HTR-8/SVneo (cell line): ENCODE measurements around the gene COL7A1.

Experiments used
- DNase-seq: peaks from one replicate; pipeline ENCODE4 v3.0.0; 2011; ENCODE audit warnings: low spot score, mixed read lengths; ENCODE audit not compliant: insufficient read length
- FAIRE-seq: peaks from 2 replicates; lab custom pipeline; 2011; peaks lifted over from hg19 to GRCh38; lab: Jason Lieb, UNC

The COL7A1 gene

GRCh38 chr3:48619541-48620524 is 24.7 kb upstream of the COL7A1 start:
- no peak for DNase-seq
- FAIRE-seq, result peak; percentile 23

- FAIRE-seq (no peak), DNase-seq (no peak)
Measured at GRCh38 chr3:48617559-48617958, 22.4 kb upstream of the COL7A1 start.

- peak; percentile 67 for DNase-seq
- peak; percentile 81 for FAIRE-seq
Measured at GRCh38 chr3:48614044-48614443, 18.9 kb upstream of the COL7A1 start.

GRCh38 chr3:48612309-48612708 is 17.2 kb upstream of the COL7A1 start:
- DNase-seq (no peak), FAIRE-seq (no peak)

GRCh38 chr3:48609088-48610005 is 14.2 kb upstream of the COL7A1 start, which contains the start of gene UQCRC1:
Gene UQCRC1, minus strand, starts transcription at chr3:48609646. Its CDS starts 26 bp downstream, at chr3:48609620.
- FAIRE-seq, result peak; percentile 99
- DNase-seq, result peak; percentile 97

- DNase-seq, result no peak
- no peak for FAIRE-seq
Measured at GRCh38 chr3:48607519-48607918, 12.4 kb upstream of the COL7A1 start.

- FAIRE-seq (no peak), DNase-seq (no peak)
Measured at GRCh38 chr3:48601622-48601994, 6.5 kb upstream of the COL7A1 start.

- DNase-seq (no peak), FAIRE-seq (no peak)
Measured at GRCh38 chr3:48600711-48601621, 5.8 kb upstream of the COL7A1 start.

- no peak for DNase-seq
- no peak for FAIRE-seq
Measured at GRCh38 chr3:48599509-48600285, 4.6 kb upstream of the COL7A1 start.

GRCh38 chr3:48599077-48599501 is 4.0 kb upstream of the COL7A1 start:
- no peak for DNase-seq
- peak; percentile 58 for FAIRE-seq

- FAIRE-seq (peak; percentile 90), DNase-seq (peak; percentile 84)
Measured at GRCh38 chr3:48598323-48599076, 3.4 kb upstream of the COL7A1 start.

- no peak for DNase-seq
- FAIRE-seq, result peak; percentile 67
Measured at GRCh38 chr3:48597408-48597800, 2.3 kb upstream of the COL7A1 start.

GRCh38 chr3:48596676-48597407 is 1.7 kb upstream of the COL7A1 start:
- FAIRE-seq (no peak), DNase-seq (no peak)

- FAIRE-seq, result no peak
- no peak for DNase-seq
Measured at GRCh38 chr3:48596157-48596556, 1.0 kb upstream of the COL7A1 start.

- DNase-seq (peak; percentile 95), FAIRE-seq (peak; percentile 98)
Measured at GRCh38 chr3:48595526-48596121, 495 bp upstream of the COL7A1 start.

- DNase-seq, result no peak
- no peak for FAIRE-seq
Measured at GRCh38 chr3:48594417-48595049, 596 bp downstream of the COL7A1 start.

- no peak for FAIRE-seq
Measured at GRCh38 chr3:48593337-48593736, 1.8 kb downstream of the COL7A1 start.

More at GRCh38 chr3:48593337-48593736, 1.8 kb downstream of the COL7A1 start:
- no peak for DNase-seq
